ENCODE results near the gene SF3A1.

DNA sequence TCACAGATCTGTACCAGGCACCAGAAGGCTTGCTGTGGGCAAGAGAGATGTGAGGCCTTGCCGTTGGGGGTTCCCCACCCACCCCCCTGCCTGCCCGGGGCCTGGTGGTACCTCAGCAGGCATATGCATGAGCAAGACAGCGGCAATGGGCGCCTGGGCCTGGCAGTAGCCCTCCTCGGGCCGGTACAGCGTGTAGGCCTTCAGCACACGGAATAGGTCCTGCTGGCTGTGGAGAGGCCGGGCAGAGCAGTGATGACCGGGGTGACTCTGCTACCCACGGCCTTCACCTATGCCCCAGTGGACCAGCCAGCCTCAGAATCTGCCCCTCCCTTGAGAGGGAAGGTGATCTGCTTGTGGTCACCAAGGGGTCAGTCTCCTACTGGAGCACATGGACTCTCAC, 61.9 kb downstream of the SF3A1 start:
- TF ChIP-seq, protein P1, sequence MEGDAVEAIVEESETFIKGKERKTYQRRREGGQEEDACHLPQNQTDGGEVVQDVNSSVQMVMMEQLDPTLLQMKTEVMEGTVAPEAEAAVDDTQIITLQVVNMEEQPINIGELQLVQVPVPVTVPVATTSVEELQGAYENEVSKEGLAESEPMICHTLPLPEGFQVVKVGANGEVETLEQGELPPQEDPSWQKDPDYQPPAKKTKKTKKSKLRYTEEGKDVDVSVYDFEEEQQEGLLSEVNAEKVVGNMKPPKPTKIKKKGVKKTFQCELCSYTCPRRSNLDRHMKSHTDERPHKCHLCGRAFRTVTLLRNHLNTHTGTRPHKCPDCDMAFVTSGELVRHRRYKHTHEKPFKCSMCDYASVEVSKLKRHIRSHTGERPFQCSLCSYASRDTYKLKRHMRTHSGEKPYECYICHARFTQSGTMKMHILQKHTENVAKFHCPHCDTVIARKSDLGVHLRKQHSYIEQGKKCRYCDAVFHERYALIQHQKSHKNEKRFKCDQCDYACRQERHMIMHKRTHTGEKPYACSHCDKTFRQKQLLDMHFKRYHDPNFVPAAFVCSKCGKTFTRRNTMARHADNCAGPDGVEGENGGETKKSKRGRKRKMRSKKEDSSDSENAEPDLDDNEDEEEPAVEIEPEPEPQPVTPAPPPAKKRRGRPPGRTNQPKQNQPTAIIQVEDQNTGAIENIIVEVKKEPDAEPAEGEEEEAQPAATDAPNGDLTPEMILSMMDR (IDR thresholded peaks at IDR 0.05): no peak
- no peak for TF ChIP-seq POLR2A (IDR thresholded peaks at IDR 0.05)

Data from body of pancreas (tissue), 4 donors.